Measurements from ENCODE around the gene SEZ6. TPM values are rescaled to one million over a fixed set of nuclear protein-coding genes. Genes with fewer than 3 reads are reported as not detected.

The SEZ6 gene
- total RNA-seq, 3 donors from 2014 or later: not detected

GRCh38 chr17:29020576-29020975, 14.7 kb upstream of the SEZ6 start:
- no peak overlapping the region for H3K4me3 Mint-ChIP-seq
- DNase-seq (no peak), ATAC-seq (no peak)
- H3K4me1 Mint-ChIP-seq (ENCODE audit: low read depth): peaks cover 6% of the 10 kb centered on the region
- H3K27me3 Mint-ChIP-seq (ENCODE audit: low read depth): peaks cover 69% of the 10 kb centered on the region
- H3K9me3 Mint-ChIP-seq: no peaks in the 10 kb centered on the region
- H3K36me3 Mint-ChIP-seq (ENCODE audit: insufficient read depth): no peaks in the 10 kb centered on the region

GRCh38 chr17:29019475-29020181, 13.8 kb upstream of the SEZ6 start:
- Mint-ChIP-seq H3K27me3 (ENCODE audit: low read depth) (peaks cover 70% of the 10 kb centered on the region), H3K9me3 (no peaks in the 10 kb centered on the region), H3K36me3 (ENCODE audit: insufficient read depth) (no peaks in the 10 kb centered on the region), H3K4me1 (ENCODE audit: low read depth) (peaks cover 6% of the 10 kb centered on the region), H3K4me3 (no peak overlapping the region)
- ATAC-seq (peak; percentile 50 to 58), DNase-seq (no peak)

- Mint-ChIP-seq H3K4me1 (ENCODE audit: low read depth) (peaks cover 6% of the 10 kb centered on the region), H3K9me3 (no peaks in the 10 kb centered on the region), H3K4me3 (no peak overlapping the region), H3K27me3 (ENCODE audit: low read depth) (peaks cover 67% of the 10 kb centered on the region), H3K36me3 (ENCODE audit: insufficient read depth) (no peaks in the 10 kb centered on the region)
- no peak for ATAC-seq
- DNase-seq: no peak
Measured at GRCh38 chr17:29018788-29019474, 13.1 kb upstream of the SEZ6 start.

GRCh38 chr17:29016345-29017210, 10.7 kb upstream of the SEZ6 start:
- no peak overlapping the region for H3K4me3 Mint-ChIP-seq
- no peaks in the 10 kb centered on the region for H3K36me3 Mint-ChIP-seq (ENCODE audit: insufficient read depth)
- H3K9me3 Mint-ChIP-seq: no peaks in the 10 kb centered on the region
- no peak for ATAC-seq
- H3K27me3 Mint-ChIP-seq (ENCODE audit: low read depth): peaks cover 55% of the 10 kb centered on the region
- no peak for DNase-seq
- peaks cover 6% of the 10 kb centered on the region for H3K4me1 Mint-ChIP-seq (ENCODE audit: low read depth)

- peaks cover 46% of the 10 kb centered on the region for H3K27me3 Mint-ChIP-seq (ENCODE audit: low read depth)
- no peak overlapping the region for H3K4me3 Mint-ChIP-seq
- no peak for ATAC-seq
- H3K9me3 Mint-ChIP-seq: no peaks in the 10 kb centered on the region
- peaks cover 6% of the 10 kb centered on the region for H3K4me1 Mint-ChIP-seq (ENCODE audit: low read depth)
- no peak for DNase-seq
- no peaks in the 10 kb centered on the region for H3K36me3 Mint-ChIP-seq (ENCODE audit: insufficient read depth)
Measured at GRCh38 chr17:29014716-29015115, 8.9 kb upstream of the SEZ6 start.

- no peak overlapping the region for H3K4me3 Mint-ChIP-seq
- peaks cover 42% of the 10 kb centered on the region for H3K27me3 Mint-ChIP-seq (ENCODE audit: low read depth)
- DNase-seq: no peak
- no peaks in the 10 kb centered on the region for H3K36me3 Mint-ChIP-seq (ENCODE audit: insufficient read depth)
- no peaks in the 10 kb centered on the region for H3K4me1 Mint-ChIP-seq (ENCODE audit: low read depth)
- no peaks in the 10 kb centered on the region for H3K9me3 Mint-ChIP-seq
- ATAC-seq: no peak
Measured at GRCh38 chr17:29012535-29012934, 6.7 kb upstream of the SEZ6 start.

GRCh38 chr17:29010586-29010985, 4.8 kb upstream of the SEZ6 start:
- no peak overlapping the region for H3K4me3 Mint-ChIP-seq
- H3K4me1 Mint-ChIP-seq (ENCODE audit: low read depth): peaks cover 2% of the 10 kb centered on the region
- no peak for ATAC-seq

GRCh38 chr17:29010129-29010528, 4.3 kb upstream of the SEZ6 start:
- ATAC-seq (no peak), DNase-seq (no peak)
- H3K27me3 Mint-ChIP-seq (ENCODE audit: low read depth): peaks cover 43% of the 10 kb centered on the region
- no peaks in the 10 kb centered on the region for H3K36me3 Mint-ChIP-seq (ENCODE audit: insufficient read depth)
- H3K4me3 Mint-ChIP-seq: no peak overlapping the region
- H3K4me1 Mint-ChIP-seq (ENCODE audit: low read depth): peaks cover 4% of the 10 kb centered on the region
- no peaks in the 10 kb centered on the region for H3K9me3 Mint-ChIP-seq

More at GRCh38 chr17:29010586-29010985, 4.8 kb upstream of the SEZ6 start:
- Mint-ChIP-seq H3K9me3 (no peaks in the 10 kb centered on the region), H3K27me3 (ENCODE audit: low read depth) (peaks cover 43% of the 10 kb centered on the region), H3K36me3 (ENCODE audit: insufficient read depth) (no peaks in the 10 kb centered on the region)
- no peak for DNase-seq

GRCh38 chr17:29008591-29008990, 2.8 kb upstream of the SEZ6 start:
- Mint-ChIP-seq H3K9me3 (no peaks in the 10 kb centered on the region), H3K36me3 (ENCODE audit: insufficient read depth) (no peaks in the 10 kb centered on the region), H3K27me3 (ENCODE audit: low read depth) (peaks cover 57% of the 10 kb centered on the region), H3K4me1 (ENCODE audit: low read depth) (peaks cover 4% of the 10 kb centered on the region), H3K4me3 (no peak overlapping the region)
- DNase-seq (no peak), ATAC-seq (no peak)

GRCh38 chr17:29007860-29008455, 2.1 kb upstream of the SEZ6 start:
- Mint-ChIP-seq H3K4me3 (no peak overlapping the region), H3K36me3 (ENCODE audit: insufficient read depth) (no peaks in the 10 kb centered on the region), H3K9me3 (no peaks in the 10 kb centered on the region), H3K27me3 (ENCODE audit: low read depth) (peaks cover 64% of the 10 kb centered on the region), H3K4me1 (ENCODE audit: low read depth) (peaks cover 4% of the 10 kb centered on the region)
- no peak for DNase-seq
- ATAC-seq: no peak

GRCh38 chr17:29007456-29007855, 1.6 kb upstream of the SEZ6 start:
- Mint-ChIP-seq H3K4me3 (no peak overlapping the region), H3K9me3 (no peaks in the 10 kb centered on the region), H3K4me1 (ENCODE audit: low read depth) (peaks cover 4% of the 10 kb centered on the region), H3K36me3 (ENCODE audit: insufficient read depth) (no peaks in the 10 kb centered on the region), H3K27me3 (ENCODE audit: low read depth) (peaks cover 68% of the 10 kb centered on the region)
- no peak for ATAC-seq
- no peak for DNase-seq

GRCh38 chr17:29004081-29004692, 1.6 kb downstream of the SEZ6 start:
- Mint-ChIP-seq H3K4me3 (no peak overlapping the region), H3K27me3 (ENCODE audit: low read depth) (peaks cover 57% of the 10 kb centered on the region), H3K36me3 (ENCODE audit: insufficient read depth) (no peaks in the 10 kb centered on the region), H3K4me1 (ENCODE audit: low read depth) (peaks cover 4% of the 10 kb centered on the region), H3K9me3 (no peaks in the 10 kb centered on the region)
- no peak for DNase-seq
- no peak for ATAC-seq

- Mint-ChIP-seq H3K4me1 (ENCODE audit: low read depth) (peaks cover 4% of the 10 kb centered on the region), H3K27me3 (ENCODE audit: low read depth) (peaks cover 52% of the 10 kb centered on the region), H3K4me3 (no peak overlapping the region), H3K9me3 (no peaks in the 10 kb centered on the region), H3K36me3 (ENCODE audit: insufficient read depth) (no peaks in the 10 kb centered on the region)
- ATAC-seq (no peak), DNase-seq (no peak)
Measured at GRCh38 chr17:29003289-29003688, 2.5 kb downstream of the SEZ6 start.

GRCh38 chr17:29002811-29003210, 3.0 kb downstream of the SEZ6 start:
- peaks cover 47% of the 10 kb centered on the region for H3K27me3 Mint-ChIP-seq (ENCODE audit: low read depth)
- H3K4me1 Mint-ChIP-seq (ENCODE audit: low read depth): peaks cover 4% of the 10 kb centered on the region
- no peak for DNase-seq
- no peaks in the 10 kb centered on the region for H3K36me3 Mint-ChIP-seq (ENCODE audit: insufficient read depth)
- no peak for ATAC-seq
- no peak overlapping the region for H3K4me3 Mint-ChIP-seq
- no peaks in the 10 kb centered on the region for H3K9me3 Mint-ChIP-seq
